WTC11 (cell line): ENCODE data around the gene SEC61A2. TPM values are rescaled to one million over a fixed set of nuclear protein-coding genes. Genes with fewer than 3 reads are reported as not detected.

Source experiments
- ARID4B ChIP-seq: sonication (generic); formaldehyde crosslinking; IDR thresholded peaks from 2 replicates; pipeline ENCODE4 v1.8.0; 2023; ENCODE audit warnings: missing genetic modification reagents, mild to moderate bottlenecking, borderline replicate concordance
- ATF2 ChIP-seq: sonication (generic); formaldehyde crosslinking; IDR thresholded peaks from 2 replicates; pipeline ENCODE4 v1.8.1; 2022; ENCODE audit warnings: low read depth, missing genetic modification reagents, borderline replicate concordance
- CREB1 ChIP-seq: sonication (generic); formaldehyde crosslinking; IDR thresholded peaks from 2 replicates; pipeline ENCODE4 v1.8.0; 2023; ENCODE audit warnings: mild to moderate bottlenecking, missing genetic modification reagents
- IRF1 ChIP-seq: sonication (generic); formaldehyde crosslinking; IDR thresholded peaks from 2 replicates; pipeline ENCODE4 v1.8.0; 2023; ENCODE audit warnings: missing genetic modification reagents
- MLX ChIP-seq: sonication (generic); formaldehyde crosslinking; IDR thresholded peaks from 2 replicates; pipeline ENCODE4 v1.8.1; 2023; ENCODE audit warnings: mild to moderate bottlenecking, missing genetic modification reagents, moderate library complexity
- MYBL2 ChIP-seq: sonication (generic); formaldehyde crosslinking; IDR thresholded peaks from 2 replicates; pipeline ENCODE4 v1.8.1; 2023; ENCODE audit warnings: mild to moderate bottlenecking, moderate library complexity, missing genetic modification reagents
- NFATC4 ChIP-seq: fragments of 250-450 bp; sonication (Bioruptor Pico); IDR thresholded peaks from 2 replicates; pipeline ENCODE4 v1.9.0; 2021; ENCODE audit warnings: mild to moderate bottlenecking
- NFYB ChIP-seq: sonication (generic); formaldehyde crosslinking; conservative IDR thresholded peaks from 2 replicates; pipeline ENCODE4 v1.8.0; 2022; ENCODE audit warnings: low read depth, missing genetic modification reagents
- PRDM15 ChIP-seq: sonication (generic); formaldehyde crosslinking; IDR thresholded peaks from 2 replicates; pipeline ENCODE4 v1.8.0; 2022; ENCODE audit warnings: missing genetic modification reagents
- PREB ChIP-seq: sonication (generic); formaldehyde crosslinking; IDR thresholded peaks from 2 replicates; pipeline ENCODE4 v1.8.1; 2022; ENCODE audit warnings: mild to moderate bottlenecking, missing genetic modification reagents, moderate library complexity, borderline replicate concordance
- SMAD3 ChIP-seq: sonication (generic); formaldehyde crosslinking; IDR thresholded peaks from 2 replicates; pipeline ENCODE4 v1.8.0; 2022; ENCODE audit warnings: missing genetic modification reagents, mild to moderate bottlenecking, borderline replicate concordance
- TEAD1 ChIP-seq: sonication (generic); formaldehyde crosslinking; IDR thresholded peaks from 2 replicates; pipeline ENCODE4 v1.8.0; 2022; ENCODE audit warnings: mild to moderate bottlenecking, missing genetic modification reagents
- TEAD4 ChIP-seq: sonication (generic); formaldehyde crosslinking; IDR thresholded peaks from 2 replicates; pipeline ENCODE4 v1.8.0; 2022; ENCODE audit warnings: mild to moderate bottlenecking, missing genetic modification reagents
- USF1 ChIP-seq: sonication (generic); formaldehyde crosslinking; IDR thresholded peaks from 2 replicates; pipeline ENCODE4 v1.8.0; 2022; ENCODE audit warnings: mild to moderate bottlenecking, missing genetic modification reagents
- ZBTB43 ChIP-seq: sonication (generic); formaldehyde crosslinking; IDR thresholded peaks from 2 replicates; pipeline ENCODE4 v1.8.1; 2023; ENCODE audit warnings: mild to moderate bottlenecking, missing genetic modification reagents
- ZNF138 ChIP-seq: sonication (generic); formaldehyde crosslinking; conservative IDR thresholded peaks from 2 replicates; pipeline ENCODE4 v1.8.1; 2022; ENCODE audit warnings: mild to moderate bottlenecking, moderate library complexity, missing genetic modification reagents
- ZNF281 ChIP-seq: sonication (generic); formaldehyde crosslinking; IDR thresholded peaks from 2 replicates; pipeline ENCODE4 v1.8.0; 2023; ENCODE audit warnings: mild to moderate bottlenecking, missing genetic modification reagents
- total RNA-seq: library from RNA; stranded (reverse); gene quantifications from 3 replicates; pipeline ENCODE4 v1.2.3, GENCODE V29; 2021

The SEC61A2 gene
- total RNA-seq, 1 experiment from 2014 or later = 19.0 TPM

- TF ChIP-seq ZNF281 (no peak), PRDM15 (CRISPR knock-in tag) (no peak), ZBTB43 (CRISPR knock-in tag) (no peak), ARID4B (CRISPR knock-in tag) (no peak; the same call in 1 of the 2 replicates), TEAD4 (CRISPR knock-in tag) (no peak), PREB (CRISPR knock-in tag) (no peak), ZNF138 (CRISPR knock-in tag) (no peak), NFATC4 (CRISPR knock-in tag) (no peak), NFYB (CRISPR knock-in tag) (no peak), IRF1 (CRISPR knock-in tag) (0 out of 2 replicates have a peak, but pooled peaks have one; percentile 14), CREB1 (CRISPR knock-in tag) (no peak), MYBL2 (CRISPR knock-in tag) (0 out of 2 replicates have a peak, but pooled peaks have one; percentile 23), ATF2 (no peak), TEAD1 (CRISPR knock-in tag) (no peak), MLX (CRISPR knock-in tag) (no peak), USF1 (0 out of 2 replicates have a peak, but pooled peaks have one; percentile 25), SMAD3 (CRISPR knock-in tag) (no peak)
Measured at GRCh38 chr10:12129222-12130111, at the start of gene SEC61A2 (continued).
